OCI-LY3 (cell line): ENCODE measurements around the gene CROCC.

Experiments used
- H2AFZ ChIP-seq: fragments of 200-600, 300-600 bp; shearing (Covaris generic); 2 replicates; pipeline ENCODE4 v1.6.0; 2014; ENCODE audit warnings: antibody characterized with exemption, low read depth, low read length
- H3K27ac ChIP-seq: fragments of 200-600, 300-600 bp; sonication (generic); 2 replicates; pipeline ENCODE4 v1.5.1; 2014; ENCODE audit warnings: mild to moderate bottlenecking, low read length, moderate library complexity, mixed read lengths
- H3K27me3 ChIP-seq: fragments of 200-600, 300-600 bp; sonication (generic); 2 replicates; pipeline ENCODE4 v1.6.1; 2014; ENCODE audit warnings: low read depth, low read length, mixed read lengths
- H3K36me3 ChIP-seq: fragments of 200-600, 300-600 bp; sonication (generic); replicated peaks from 2 replicates; pipeline ENCODE3; 2014; ENCODE audit warnings: low read depth, low read length, mixed read lengths
- H3K4me1 ChIP-seq: fragments of 300-600, 200-600 bp; sonication (generic); 2 replicates; pipeline ENCODE4 v1.6.1; 2014; ENCODE audit warnings: low read length, mixed read lengths
- H3K4me2 ChIP-seq: fragments of 200-600, 300-600 bp; sonication (generic); 2 replicates; pipeline ENCODE4 v1.6.1; 2014; ENCODE audit warnings: low read length, mixed read lengths
- H3K4me3 ChIP-seq: fragments of 300-600, 200-600 bp; sonication (generic); 2 replicates; pipeline ENCODE4 v1.5.1; 2014; ENCODE audit warnings: antibody characterized with exemption, mild to moderate bottlenecking, low read length, moderate library complexity
- H3K79me2 ChIP-seq: fragments of 300-600, 200-600 bp; shearing (Covaris generic); 2 replicates; pipeline ENCODE4 v1.6.1; 2014; ENCODE audit warnings: mild to moderate bottlenecking, low read length, mixed read lengths
- H3K9ac ChIP-seq: fragments of 300-600, 200-600 bp; shearing (Covaris generic); 2 replicates; pipeline ENCODE4 v1.6.0; 2014; ENCODE audit warnings: mild to moderate bottlenecking, low read length, moderate library complexity
- H3K9me3 ChIP-seq: fragments of 200-600, 300-600 bp; shearing (Covaris generic); 2 replicates; pipeline ENCODE4 v1.6.1; 2014; ENCODE audit warnings: low read length, mixed read lengths; ENCODE audit not compliant: insufficient read depth
- H4K20me1 ChIP-seq: fragments of 200-600, 300-600 bp; sonication (generic); 2 replicates; pipeline ENCODE4 v1.6.1; 2016; ENCODE audit warnings: low read length, mixed read lengths; ENCODE audit not compliant: insufficient read depth
- CTCF ChIP-seq: fragments of 200-600, 300-600 bp; sonication (generic); IDR thresholded peaks from 2 replicates; pipeline ENCODE4 v1.5.1; 2014; ENCODE audit warnings: antibody characterized with exemption, low read length, low read depth
- EZH2phosphoT487 ChIP-seq: fragments of 200-600 bp; shearing (Covaris generic); IDR thresholded peaks from 2 replicates; pipeline ENCODE4 v1.6.1; 2018; ENCODE audit warnings: antibody characterized with exemption, mixed run types, low read depth

CROCC gene

GRCh38 chr1:17001760-17002523, 80.2 kb downstream of the CROCC start:
- Histone ChIP-seq H3K79me2 (no peaks in the 10 kb centered on the region), H3K27me3 (no peaks in the 10 kb centered on the region), H3K4me3 (no peak overlapping the region), H3K4me1 (no peaks in the 10 kb centered on the region), H3K9ac (no peak overlapping the region), H3K27ac (no peak overlapping the region), H3K36me3 (no peaks in the 10 kb centered on the region), H4K20me1 (no peaks in the 10 kb centered on the region), H2AFZ (no peak overlapping the region), H3K4me2 (no peak overlapping the region), H3K9me3 (no peaks in the 10 kb centered on the region)
- no peak for TF ChIP-seq CTCF
- no peak for TF ChIP-seq EZH2phosphoT487

GRCh38 chr1:17002524-17002902, 80.8 kb downstream of the CROCC start:
- no peaks in the 10 kb centered on the region for H3K79me2 ChIP-seq
- no peaks in the 10 kb centered on the region for H3K9me3 ChIP-seq
- H3K9ac ChIP-seq: no peak overlapping the region
- H3K27ac ChIP-seq: no peak overlapping the region
- H3K27me3 ChIP-seq: no peaks in the 10 kb centered on the region
- H3K4me3 ChIP-seq: no peak overlapping the region
- H2AFZ ChIP-seq: no peak overlapping the region
- TF ChIP-seq CTCF (no peak), EZH2phosphoT487 (no peak)
- H4K20me1 ChIP-seq: no peaks in the 10 kb centered on the region
- H3K36me3 ChIP-seq: no peaks in the 10 kb centered on the region
- no peak overlapping the region for H3K4me2 ChIP-seq
- H3K4me1 ChIP-seq: no peaks in the 10 kb centered on the region

- Histone ChIP-seq H3K27ac (no peak overlapping the region), H3K4me1 (peaks cover 3% of the 10 kb centered on the region), H2AFZ (no peak overlapping the region), H3K9me3 (no peaks in the 10 kb centered on the region), H3K4me2 (no peak overlapping the region), H3K36me3 (no peaks in the 10 kb centered on the region), H3K4me3 (no peak overlapping the region), H3K9ac (no peak overlapping the region), H3K27me3 (no peaks in the 10 kb centered on the region), H3K79me2 (no peaks in the 10 kb centered on the region), H4K20me1 (no peaks in the 10 kb centered on the region)
- TF ChIP-seq EZH2phosphoT487 (no peak), CTCF (no peak)
Observed at GRCh38 chr1:17004466-17005364, 83.0 kb downstream of the CROCC start.

GRCh38 chr1:17005365-17005740, 83.6 kb downstream of the CROCC start:
- no peak overlapping the region for H3K9ac ChIP-seq
- H3K9me3 ChIP-seq: no peaks in the 10 kb centered on the region
- H3K27ac ChIP-seq: no peak overlapping the region
- H3K79me2 ChIP-seq: no peaks in the 10 kb centered on the region
- peaks cover 9% of the 10 kb centered on the region for H3K4me1 ChIP-seq
- H3K36me3 ChIP-seq: no peaks in the 10 kb centered on the region
- no peaks in the 10 kb centered on the region for H3K27me3 ChIP-seq
- TF ChIP-seq CTCF (no peak), EZH2phosphoT487 (no peak)
- H2AFZ ChIP-seq: no peak overlapping the region
- H3K4me3 ChIP-seq: no peak overlapping the region
- H3K4me2 ChIP-seq: no peak overlapping the region
- no peaks in the 10 kb centered on the region for H4K20me1 ChIP-seq
